ENCODE results near the gene ALAD.
"Not testable (repeated sequence)": the region's sequence is repeated elsewhere in the genome, so short reads cannot be mapped to it uniquely, and the experiment has no call there.

ALAD gene

GRCh38 chr9:113397203-113397631 is 3.9 kb downstream of the ALAD start:
- no peak for DNase-seq

DNA sequence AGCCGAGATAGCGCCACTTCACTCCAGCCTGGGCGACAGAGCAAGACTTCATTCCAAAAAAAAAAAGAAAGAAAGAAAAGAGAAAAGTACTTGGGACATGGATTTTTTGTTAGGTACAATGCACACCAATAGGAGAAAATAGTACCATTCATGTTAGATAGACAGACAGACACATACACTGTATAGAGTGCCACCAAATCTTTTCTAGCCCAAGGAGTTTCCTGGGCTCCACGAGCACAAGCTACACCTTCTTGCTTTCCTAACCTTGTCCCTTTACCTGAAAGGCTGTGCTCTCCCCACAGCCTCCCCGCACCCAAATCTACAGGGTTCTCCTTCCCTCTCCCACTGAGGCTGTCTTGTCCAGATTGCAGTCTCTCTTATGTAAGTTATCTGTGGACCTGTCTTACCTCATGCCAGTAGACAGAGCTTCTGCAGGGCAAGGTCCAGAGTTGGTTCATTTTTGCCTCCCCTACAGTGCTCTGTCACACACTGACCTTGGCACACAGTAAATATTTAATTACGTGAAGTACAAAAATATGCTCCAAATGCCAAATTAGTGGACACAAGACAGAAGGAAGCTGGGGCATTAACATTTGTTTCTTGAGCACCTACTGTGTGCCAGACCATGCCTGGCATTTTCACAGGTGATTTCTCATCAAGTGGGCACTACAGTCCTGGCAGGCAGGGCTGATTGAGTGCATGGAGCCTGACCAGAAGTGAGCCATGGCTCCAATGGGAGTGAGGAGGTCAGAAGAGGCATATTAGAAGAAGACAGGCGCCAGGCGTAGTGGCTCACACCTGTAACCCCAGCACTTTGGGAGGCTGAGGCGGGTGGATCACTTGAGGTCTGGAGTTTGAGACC is 5.9 kb downstream of the ALAD start:
- no peak for DNase-seq

- no peak for DNase-seq
These were observed 7.8 kb downstream of the ALAD start for GRCh38 chr9:113393281-113393680.

DNA sequence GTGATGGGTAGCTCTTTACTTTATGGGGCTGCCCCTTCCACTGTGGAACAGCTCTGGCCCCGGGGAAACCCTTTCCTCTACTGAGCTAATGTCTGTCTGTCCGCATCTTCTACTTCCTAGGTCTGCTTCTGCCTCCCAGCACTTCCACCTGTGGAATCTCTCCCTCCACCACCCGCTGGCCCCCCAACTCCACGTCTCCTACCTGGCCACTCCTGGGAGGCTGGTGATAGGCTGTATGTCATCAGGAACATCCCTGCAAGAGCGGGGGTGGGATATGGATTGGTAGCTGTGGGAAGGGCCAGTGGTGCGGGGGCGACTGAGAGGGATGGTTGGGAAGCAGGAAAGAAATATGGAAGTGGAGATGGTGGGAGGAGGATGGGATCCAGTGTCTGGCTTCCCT is 9.2 kb downstream of the ALAD start:
- DNase-seq = no peak

DNA sequence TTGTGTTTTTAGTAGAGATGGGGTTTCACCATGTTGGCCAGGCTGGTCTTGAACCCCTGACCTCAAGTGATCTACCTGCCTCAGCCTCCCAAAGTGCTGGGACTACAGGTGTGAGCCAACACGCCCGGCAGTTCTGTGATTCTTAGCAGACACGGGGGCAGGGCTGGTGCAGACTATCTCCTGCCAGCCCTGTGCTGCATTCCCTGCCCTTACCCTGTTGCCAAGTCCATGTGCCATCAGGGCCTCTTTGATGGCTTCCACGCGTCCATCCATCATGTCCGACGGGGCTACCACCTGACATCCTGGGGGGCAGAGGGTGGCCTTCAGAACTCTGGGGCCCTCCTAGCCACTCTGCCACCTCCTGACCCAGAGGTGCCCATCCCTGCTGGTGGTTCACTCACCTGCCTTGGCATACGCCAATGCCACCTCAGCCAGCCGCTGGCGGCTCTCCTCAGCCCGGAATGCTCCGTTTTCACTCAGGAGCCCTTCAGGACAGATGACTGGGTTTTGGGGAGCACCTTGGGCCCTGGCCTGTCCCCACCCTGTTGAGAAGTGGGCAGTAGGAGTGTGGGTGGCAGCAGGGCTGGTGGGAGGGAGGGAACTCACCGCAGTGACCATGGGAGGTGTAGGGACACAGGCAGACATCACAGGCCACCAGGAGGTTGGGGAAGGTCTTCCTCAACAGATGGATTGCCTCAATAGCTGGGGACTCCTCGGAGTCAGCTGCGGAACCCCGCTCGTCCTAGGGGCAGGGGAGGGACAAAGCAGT is 10.7 kb downstream of the ALAD start:
- no peak for DNase-seq

DNA sequence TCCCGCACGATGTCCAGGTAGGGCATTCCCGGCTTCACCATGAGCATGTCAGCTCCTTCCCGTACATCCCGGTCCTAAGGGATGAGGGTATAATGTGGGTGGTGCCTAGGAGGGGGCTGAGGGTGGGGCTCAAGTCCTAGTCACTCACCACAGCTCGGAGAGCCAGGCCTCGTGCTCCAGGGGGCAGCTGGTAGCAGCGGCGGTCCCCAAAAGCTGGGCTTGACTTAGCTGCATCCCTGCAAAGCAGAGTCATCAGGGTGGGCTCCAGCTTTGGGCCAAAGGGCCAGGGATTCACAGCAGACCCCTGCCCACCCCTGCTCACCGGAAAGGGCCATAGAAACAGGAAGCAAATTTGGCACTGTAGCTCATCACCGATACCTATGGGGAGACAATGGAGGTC is 11.6 kb downstream of the ALAD start:
- DNase-seq = no peak

- DNase-seq = no peak
These were observed 12.3 kb downstream of the ALAD start for GRCh38 chr9:113388833-113389232.

DNA sequence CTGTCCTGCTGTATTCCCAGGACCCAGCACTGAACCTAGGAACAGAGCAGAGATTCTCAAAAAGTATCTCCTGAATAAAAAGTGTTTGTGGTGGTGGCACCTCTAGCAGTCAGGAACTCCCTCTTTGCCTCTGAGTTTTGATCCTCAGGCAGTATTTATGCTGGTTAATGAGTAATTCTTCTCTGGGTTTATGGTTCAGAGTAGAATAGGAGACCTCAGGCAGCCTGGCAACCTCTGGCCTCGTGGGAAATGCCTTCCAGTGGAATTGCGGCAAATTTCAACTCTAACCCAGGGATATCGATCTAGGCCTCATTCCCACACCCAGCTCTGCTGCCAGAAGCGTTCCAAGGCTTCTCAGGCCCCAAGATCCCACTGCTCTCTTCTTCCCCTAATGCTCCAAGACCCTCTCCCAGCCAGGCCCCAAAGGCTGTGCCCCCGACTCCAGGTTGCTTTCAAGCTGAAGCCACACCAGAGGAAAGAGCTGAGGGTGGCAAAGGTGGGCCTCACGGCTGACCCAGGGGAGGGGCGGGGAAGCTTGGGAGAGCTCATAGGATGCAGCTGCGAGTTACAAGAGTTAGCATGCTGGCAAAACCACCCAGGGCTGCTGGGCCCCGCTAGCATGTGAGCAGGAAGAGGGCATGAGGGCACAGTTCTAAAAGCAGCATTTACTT is 13.4 kb downstream of the ALAD start:
- DNase-seq = no peak

DNA sequence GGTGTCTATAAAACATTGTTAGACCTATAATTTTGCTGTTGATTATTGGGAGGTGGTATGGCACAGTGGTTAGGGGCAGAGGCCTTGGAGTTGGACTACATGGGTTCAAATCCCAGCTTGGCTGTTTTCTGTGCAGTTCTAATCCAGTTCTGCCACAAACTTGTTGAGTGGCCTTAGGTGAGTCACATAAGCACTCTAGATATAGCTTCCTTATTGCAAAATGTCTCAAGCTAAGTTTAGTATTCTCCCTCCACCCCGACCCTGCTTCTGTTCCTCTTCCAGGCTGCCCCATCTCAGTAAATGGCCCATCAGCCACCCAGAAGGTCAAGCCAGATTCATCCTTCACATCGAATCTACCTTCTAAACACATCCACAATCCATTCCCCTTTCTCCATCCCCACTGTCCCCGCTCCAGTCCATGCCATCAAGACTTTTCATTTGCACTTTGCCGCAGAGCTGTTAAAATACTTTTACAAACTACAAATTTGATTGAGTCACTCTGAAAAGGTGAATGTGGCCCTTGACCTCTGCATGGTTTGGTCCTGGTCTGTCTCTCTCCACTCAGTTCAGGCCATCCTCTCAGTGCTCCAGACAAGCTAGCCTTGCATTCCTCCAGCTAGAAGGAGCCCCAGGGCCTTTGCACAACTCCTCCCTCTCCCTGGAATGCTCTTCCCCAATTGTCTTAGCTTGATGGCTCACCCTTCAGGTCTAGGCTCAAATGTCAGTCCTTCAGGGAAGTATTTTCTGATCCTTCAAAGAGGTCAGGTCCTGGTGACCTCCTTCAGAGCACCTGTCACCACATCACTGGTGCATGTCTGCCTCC is 14.3 kb downstream of the ALAD start:
- DNase-seq = no peak

GRCh38 chr9:113381909-113382411 is 19.1 kb downstream of the ALAD start:
- no peak for DNase-seq

DNA sequence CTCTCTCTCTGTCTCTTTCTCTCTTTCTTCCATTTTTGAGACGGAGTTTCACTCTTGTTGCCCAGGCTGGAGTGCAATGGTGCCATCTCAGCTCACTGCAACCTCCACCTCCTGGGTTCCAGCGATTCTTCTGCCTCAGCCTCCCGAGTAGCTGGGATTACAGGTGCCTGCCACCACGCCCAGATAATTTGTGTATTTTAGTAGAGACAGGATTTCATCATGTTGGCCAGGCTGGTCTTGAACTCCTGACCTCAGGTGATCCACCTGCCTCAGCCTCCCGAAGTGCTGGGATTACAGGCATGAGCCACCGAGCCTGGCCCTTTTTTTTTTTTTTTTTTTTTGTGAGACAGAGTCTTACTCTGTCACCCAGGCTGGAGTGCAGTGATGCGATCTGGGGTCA is 19.6 kb downstream of the ALAD start:
- not testable (repeated sequence) for DNase-seq

GRCh38 chr9:113380869-113381378 is 20.2 kb downstream of the ALAD start:
- DNase-seq = no peak

DNA sequence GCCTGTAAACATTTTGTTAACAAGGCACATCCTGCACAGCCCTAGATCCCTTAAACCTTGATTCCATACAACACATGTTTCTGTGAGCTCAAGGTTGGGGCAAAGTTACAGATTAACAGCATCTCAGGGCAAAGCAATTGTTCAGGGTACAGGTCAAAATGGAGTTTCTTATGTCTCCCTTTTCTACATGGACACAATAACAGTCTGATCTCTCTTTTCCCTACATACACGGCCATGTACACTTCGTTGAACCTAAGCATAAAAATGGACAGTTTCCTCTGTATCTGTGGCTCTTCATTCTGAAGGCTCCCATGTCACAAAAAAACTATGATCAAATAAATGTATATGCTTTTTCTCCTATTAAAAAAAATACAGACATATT is 21.3 kb downstream of the ALAD start:
- not testable (repeated sequence) for DNase-seq

GRCh38 chr9:113379094-113379828 is 21.8 kb downstream of the ALAD start:
- not testable (repeated sequence) for DNase-seq

- peak; percentile 31 for DNase-seq
These were observed 24.2 kb downstream of the ALAD start, which contains the start of gene HDHD3 for GRCh38 chr9:113376634-113377567. HDHD3 (minus strand) TSS chr9:113376986; CDS start chr9:113374354, 2,632 bp downstream.

DNA sequence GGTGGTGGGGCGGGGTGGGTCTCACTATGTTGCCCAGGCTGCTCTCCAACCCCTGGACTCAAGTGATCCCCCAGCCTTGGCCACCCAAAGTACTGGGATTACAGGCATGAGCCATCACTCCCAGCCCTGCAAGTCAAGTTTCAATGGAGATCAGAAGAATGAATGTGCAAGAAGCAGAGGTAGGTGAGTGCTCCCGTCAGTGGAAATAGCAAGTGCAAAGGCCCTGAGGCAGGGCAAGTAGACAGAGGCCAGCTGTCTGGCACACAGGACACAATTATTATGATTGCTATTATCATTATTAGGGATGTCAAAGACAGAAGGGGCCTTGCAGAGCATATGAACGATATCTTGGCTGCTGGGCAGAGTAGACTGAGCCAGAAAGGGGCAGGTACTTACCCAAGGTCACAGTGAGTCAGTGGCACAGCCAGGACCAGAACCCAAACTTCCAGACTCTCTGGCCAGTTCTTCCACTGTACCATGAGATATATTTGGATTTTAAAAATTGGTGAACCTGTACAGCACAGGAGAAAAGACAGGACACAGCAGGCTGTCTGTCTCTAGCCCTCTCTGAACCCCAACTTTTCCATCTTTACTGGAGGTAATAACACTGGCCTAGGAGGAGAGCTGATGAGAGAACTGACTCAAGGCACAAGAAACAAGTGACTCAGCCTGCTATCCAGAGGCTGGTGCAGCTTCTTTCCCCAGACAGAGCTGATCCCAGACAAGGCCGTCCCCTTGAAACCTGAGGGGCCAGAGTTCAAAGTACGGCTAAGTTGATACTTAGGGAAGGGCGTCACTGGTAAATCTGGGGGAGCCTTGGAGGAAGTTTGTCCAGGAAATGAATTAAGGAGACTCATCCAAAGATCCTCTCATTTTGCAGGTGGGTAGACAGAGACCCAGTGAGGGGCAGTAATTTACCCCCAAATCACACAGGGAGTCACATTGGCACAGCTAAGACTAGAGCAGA is 25.7 kb downstream of the ALAD start:
- DNase-seq = no peak

- no peak for DNase-seq
These were observed 27.2 kb downstream of the ALAD start for GRCh38 chr9:113373676-113374392.

DNA sequence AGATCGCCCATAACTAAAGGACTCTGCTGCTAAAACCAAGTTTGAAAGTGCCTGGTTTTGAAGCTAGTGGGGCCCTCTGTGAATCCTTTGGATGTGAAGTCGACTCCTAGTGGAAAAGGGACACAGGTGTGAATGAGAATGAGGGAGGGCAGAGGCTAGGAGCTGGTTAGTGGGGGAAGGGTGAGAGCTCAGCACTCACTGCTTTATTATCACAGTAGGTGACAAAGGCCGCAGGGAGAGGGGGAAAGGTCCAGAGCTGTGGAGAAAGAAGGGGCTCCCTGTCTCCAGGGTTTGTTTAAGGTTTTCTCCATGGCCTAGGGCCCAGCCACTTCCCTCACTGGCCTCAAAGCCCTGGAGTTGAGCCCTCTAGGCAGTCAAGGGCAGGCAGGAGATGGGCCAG is 27.8 kb downstream of the ALAD start:
- DNase-seq = no peak

Data from amniotic stem cell (primary cell).